Measurements from ENCODE around the gene LPAR5. TPM values are rescaled to one million over a fixed set of nuclear protein-coding genes. Genes with fewer than 3 reads are reported as not detected.

LPAR5 gene
- total RNA-seq, 1 experiment from 2014 or later: 0.20 TPM

- TF ChIP-seq ATF6 (CRISPR knock-in tag; IDR thresholded peaks at IDR 0.05): no peak
- no peak for TF ChIP-seq AFF4 (CRISPR knock-in tag; IDR thresholded peaks at IDR 0.05; ENCODE audit: borderline replicate concordance)
- TF ChIP-seq ZNF121 (CRISPR knock-in tag; IDR thresholded peaks at IDR 0.05): no peak
- TF ChIP-seq ETV6 (CRISPR knock-in tag; IDR thresholded peaks at IDR 0.05): no peak
- no peak for TF ChIP-seq ZNF512 (CRISPR knock-in tag; IDR thresholded peaks at IDR 0.05; ENCODE audit: borderline replicate concordance)
- no peak for TF ChIP-seq MLX (CRISPR knock-in tag; IDR thresholded peaks at IDR 0.05)
- TF ChIP-seq IRF2 (CRISPR knock-in tag; IDR thresholded peaks at IDR 0.05; ENCODE audit: borderline replicate concordance, low read depth): no peak
- no peak for TF ChIP-seq ZNF416 (CRISPR knock-in tag; IDR thresholded peaks at IDR 0.05)
- TF ChIP-seq NR3C1 (CRISPR knock-in tag; conservative IDR thresholded peaks at IDR 0.05; ENCODE audit: low read depth): no peak
- TF ChIP-seq PRRX2 (CRISPR knock-in tag; IDR thresholded peaks at IDR 0.05): no peak
These were observed 4.7 kb upstream of the LPAR5 start (continued) for GRCh38 chr12:6640497-6640896.

- TF ChIP-seq TP53 (CRISPR knock-in tag; IDR thresholded peaks at IDR 0.05) (no peak), ATF2 (CRISPR knock-in tag; IDR thresholded peaks at IDR 0.05; ENCODE audit: borderline replicate concordance, low read depth) (no peak), ZNF671 (CRISPR knock-in tag; IDR thresholded peaks at IDR 0.05) (no peak), FOXK1 (CRISPR knock-in tag; IDR thresholded peaks at IDR 0.05) (no peak), GTF2I (CRISPR knock-in tag; conservative IDR thresholded peaks at IDR 0.05) (no peak), ELF4 (CRISPR knock-in tag; IDR thresholded peaks at IDR 0.05; ENCODE audit: low read depth) (no peak), CDX4 (CRISPR knock-in tag; IDR thresholded peaks at IDR 0.05; ENCODE audit: borderline replicate concordance) (no peak), IRF2 (CRISPR knock-in tag; IDR thresholded peaks at IDR 0.05; ENCODE audit: borderline replicate concordance, low read depth) (no peak), ETV6 (CRISPR knock-in tag; IDR thresholded peaks at IDR 0.05) (no peak), TEAD4 (CRISPR knock-in tag; IDR thresholded peaks at IDR 0.05) (no peak), GABPB1 (CRISPR knock-in tag; IDR thresholded peaks at IDR 0.05) (no peak), RELA (CRISPR knock-in tag; IDR thresholded peaks at IDR 0.05; ENCODE audit: borderline replicate concordance) (no peak), JAZF1 (CRISPR knock-in tag; IDR thresholded peaks at IDR 0.05) (no peak)
- CTCF ChIA-PET: interaction anchor here (1.1 to 3.4 kb wide), 3 partner anchors 9 to 127 kb away, joined by 3 to 15 read pairs (median 3); partner anchors contain the start of gene PTMS
These were observed 3.5 kb upstream of the LPAR5 start for GRCh38 chr12:6639151-6639801.

More at GRCh38 chr12:6639151-6639801, 3.5 kb upstream of the LPAR5 start:
- DNase-seq (ENCODE audit: low spot score): no peak
- Mint-ChIP-seq H3K27ac (no peak overlapping the region; the same call in 1 of the 2 replicates), H3K4me3 (no peak overlapping the region), H3K36me3 (no peaks in the 10 kb centered on the region), H3K4me1 (peaks cover 13% of the 10 kb centered on the region), H3K27me3 (ENCODE audit: low read depth) (peaks cover 24% of the 10 kb centered on the region), H3K9me3 (no peaks in the 10 kb centered on the region)
- ATAC-seq: no peak
- POLR2A ChIA-PET: no interaction called here

All from WTC11 (cell line).